ENCODE data around the gene VTI1A.

The VTI1A gene

GRCh38 chr10:112639298-112639697, 192.3 kb downstream of the VTI1A start:
- DNase-seq (ENCODE audit: low read depth) = peak; percentile 72

- DNase-seq (ENCODE audit: low read depth) = no peak
Measured at GRCh38 chr10:112640638-112641037, 193.6 kb downstream of the VTI1A start.

DNA sequence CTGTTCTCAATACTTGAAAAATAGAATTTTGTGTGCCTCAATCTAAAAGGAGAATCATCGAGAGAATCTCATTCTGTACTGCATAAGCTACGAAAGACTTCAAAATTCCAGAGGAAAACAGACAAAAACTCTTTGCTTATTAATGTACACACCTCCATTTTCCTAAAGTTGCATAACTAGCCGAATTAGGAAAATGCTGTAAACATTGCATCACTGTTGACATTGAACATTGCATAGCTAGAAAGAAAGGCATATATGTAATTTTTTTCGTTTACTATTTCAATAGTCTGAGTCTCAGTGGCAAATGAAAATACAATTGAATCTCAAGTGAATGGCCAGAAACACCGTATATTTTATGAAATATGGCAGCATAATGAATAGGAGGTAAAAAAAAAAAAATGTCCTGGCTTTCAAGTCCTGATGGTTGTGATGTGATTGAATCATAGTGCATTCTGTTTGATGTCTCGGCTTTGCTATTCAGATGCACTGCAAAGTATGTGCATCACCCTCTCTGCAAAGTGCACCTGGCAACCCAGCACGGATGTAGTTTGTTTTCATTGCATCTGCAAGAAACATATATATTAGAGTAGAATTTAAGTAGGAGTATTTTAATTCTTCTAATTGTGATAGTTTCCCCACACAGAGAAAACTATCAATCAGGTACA, 196.7 kb downstream of the VTI1A start:
- DNase-seq (ENCODE audit: low read depth) = no peak

- DNase-seq (ENCODE audit: low read depth) = no peak
Measured at GRCh38 chr10:112644265-112644645, 197.2 kb downstream of the VTI1A start.

DNA sequence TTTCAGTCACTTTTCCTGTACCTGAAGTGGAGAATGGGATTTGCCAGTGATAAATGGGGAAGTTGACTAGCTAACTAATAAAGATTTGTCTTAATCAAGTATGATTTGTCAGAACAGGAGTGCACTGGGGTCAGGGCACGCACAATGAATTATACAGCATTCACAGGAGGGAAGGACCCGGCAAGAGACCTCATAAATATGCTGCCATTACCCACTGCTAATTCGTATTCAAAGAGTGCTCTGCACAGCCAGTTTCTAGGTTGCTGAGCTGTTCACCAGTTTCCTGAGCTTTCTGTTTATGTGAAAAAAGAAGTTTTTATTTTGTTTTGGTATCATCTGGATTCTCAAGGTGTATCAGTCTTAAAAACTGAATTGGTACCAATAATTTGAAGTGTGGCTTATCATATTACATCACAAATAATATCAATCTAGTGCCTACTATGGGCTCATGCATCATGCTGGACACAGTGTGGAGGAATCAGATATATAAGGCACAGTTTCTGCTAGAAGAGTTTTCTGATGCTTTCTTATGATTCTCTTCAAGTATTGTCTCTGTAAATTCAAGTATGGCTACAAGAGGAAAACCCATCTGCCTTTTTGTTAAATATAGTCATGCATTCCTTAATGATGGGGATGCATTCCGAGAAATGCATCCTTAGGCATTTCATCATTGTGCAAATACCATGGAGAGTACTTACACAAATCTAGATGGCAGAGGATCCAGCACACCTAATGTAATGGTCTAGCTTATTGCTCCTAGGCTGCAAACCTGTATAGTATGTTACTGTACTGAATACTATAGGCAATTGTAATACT, 202.2 kb downstream of the VTI1A start:
- peak; percentile 64 for DNase-seq (ENCODE audit: low read depth)

GRCh38 chr10:112649822-112650152, 202.8 kb downstream of the VTI1A start:
- DNase-seq (ENCODE audit: low read depth) = no peak

DNA sequence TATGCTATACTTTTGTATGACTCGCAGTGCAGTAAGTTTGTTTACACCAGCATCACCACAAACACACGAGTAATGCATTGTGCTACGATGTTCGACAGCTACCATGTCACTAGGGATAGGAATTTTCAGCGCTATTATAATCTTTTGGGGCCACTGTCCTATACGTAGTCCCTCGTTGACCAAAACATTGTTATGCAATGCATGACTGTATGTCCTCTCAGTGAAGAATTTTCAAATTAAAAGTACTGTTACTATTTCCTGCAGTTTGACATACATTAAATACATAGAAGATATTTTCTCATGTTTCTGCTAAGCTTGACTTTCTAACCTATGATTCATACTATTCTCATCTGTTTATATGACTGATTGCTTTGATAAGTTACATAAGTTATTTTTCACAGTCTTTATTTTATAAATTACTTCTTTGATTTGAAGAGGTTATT, 203.6 kb downstream of the VTI1A start:
- DNase-seq (ENCODE audit: low read depth) = peak; percentile 82

DNA sequence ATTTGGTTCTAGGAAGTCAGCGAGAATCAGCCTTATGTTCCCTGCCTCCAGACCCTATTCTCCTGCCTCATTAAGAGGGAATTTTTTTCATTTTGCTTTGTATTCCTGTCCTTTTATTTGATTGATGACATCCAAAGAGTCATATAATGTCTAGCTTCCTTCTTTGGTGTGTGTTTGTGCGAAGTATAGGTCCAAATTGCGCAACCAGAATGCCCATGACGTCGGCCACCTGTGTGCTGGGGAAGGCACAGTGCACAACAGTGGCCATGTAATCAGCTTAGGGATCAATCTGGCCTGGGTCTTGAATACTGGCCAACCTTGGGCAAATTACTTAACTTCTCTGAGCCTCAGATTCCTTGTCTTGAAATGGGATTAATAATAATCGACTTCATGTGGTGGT, 206.2 kb downstream of the VTI1A start:
- no peak for DNase-seq (ENCODE audit: low read depth)

GRCh38 chr10:112653851-112654250, 206.8 kb downstream of the VTI1A start:
- DNase-seq (ENCODE audit: low read depth) = no peak

DNA sequence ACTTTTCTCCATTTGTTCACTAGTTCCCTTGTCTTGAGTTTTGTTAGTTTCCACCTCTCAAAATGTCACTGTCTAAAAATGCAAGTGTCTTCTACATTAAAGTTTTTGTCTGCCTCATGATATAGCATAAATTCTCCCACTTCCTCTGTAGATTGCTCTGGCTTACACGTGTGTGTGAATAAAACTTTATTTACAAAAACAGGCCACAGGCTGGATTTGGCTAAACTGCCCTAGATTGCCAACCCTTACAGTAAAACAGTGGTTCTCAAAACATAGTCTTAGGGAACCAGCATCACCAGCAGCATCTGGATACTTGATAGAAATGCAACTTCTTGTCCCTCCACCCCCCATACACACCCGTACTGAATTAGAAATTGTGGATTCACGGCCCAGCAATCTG, 207.8 kb downstream of the VTI1A start:
- DNase-seq (ENCODE audit: low read depth) = no peak

GRCh38 chr10:112655722-112656121, 208.7 kb downstream of the VTI1A start:
- DNase-seq (ENCODE audit: low read depth) = no peak

GRCh38 chr10:112658465-112658864, 211.4 kb downstream of the VTI1A start:
- DNase-seq (ENCODE audit: low read depth) = no peak

DNA sequence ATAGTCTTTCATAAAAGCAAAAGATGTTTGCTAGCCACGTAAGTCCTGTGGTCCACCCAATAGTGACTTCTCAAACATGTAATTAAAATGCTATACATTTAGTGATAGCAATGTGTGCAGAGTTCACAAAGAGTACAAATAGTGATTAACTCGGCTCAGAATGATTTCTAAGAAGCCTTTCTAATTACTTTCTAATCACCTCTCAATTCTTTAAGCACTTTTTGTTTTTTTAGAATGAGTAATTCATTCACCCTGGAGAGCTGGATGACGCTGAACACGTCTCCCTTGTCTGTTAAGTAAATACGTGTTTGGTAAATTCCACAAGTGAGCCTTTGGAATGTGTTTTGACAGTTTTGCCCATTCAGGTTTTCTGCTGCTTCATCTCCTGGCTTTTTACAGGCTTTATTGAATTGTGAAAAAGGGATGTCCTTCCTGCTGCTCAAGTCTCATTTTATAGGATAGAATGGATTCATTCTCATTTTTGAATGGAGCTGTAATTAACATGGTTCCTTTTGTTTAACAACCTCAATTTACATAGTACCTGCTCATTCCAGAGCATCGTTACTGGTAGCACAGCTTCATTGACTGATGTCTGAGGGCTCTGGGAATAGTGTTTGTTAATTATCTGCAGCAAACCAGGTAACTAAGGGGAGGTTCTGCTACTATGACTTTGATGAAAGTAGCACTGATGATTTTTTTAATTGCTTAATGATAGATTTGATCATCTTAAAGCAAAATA, 212.1 kb downstream of the VTI1A start:
- DNase-seq (ENCODE audit: low read depth) = peak; percentile 47

DNA sequence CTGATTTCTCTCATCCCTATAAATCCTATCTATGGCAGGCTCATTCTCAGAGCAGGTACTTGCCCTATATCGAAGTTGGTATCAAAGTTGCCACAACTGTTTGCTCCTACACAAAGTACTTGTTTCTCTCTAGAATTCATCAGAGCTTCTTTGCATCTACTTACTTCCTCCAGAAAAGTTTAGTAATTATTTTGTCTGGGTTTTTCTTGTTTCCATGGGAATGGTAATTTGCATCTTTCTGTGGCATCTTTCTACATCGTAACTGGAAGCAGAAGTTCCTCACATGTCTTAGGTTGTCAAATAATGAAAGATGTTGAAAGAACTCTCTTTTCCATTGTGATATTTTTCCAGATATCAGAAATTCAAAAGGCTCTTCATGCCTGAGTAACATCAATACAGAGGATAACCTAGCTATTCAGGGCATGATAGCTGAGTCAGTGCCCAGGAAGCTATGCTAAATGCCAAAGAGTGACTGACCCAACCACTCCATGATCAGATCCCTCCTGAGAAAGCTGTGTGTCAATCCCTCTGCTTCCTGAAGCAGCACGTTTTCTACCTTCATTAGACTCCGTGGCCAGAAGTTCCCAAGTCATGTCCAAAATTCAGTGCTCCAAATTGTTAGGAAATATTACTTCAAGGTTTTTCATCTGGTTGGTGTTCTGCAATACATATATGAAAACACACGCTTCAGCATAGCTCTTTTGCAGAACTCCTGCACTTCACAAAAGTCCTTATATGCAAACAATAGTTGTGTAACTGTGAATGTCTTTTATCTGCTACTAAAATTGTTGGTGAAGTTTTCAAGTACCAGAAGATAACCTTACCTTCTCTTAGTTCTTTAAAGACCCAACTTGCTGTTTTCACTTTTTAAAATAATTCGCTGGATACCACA, 216.5 kb downstream of the VTI1A start:
- peak; percentile 90 for DNase-seq (ENCODE audit: low read depth)

DNA sequence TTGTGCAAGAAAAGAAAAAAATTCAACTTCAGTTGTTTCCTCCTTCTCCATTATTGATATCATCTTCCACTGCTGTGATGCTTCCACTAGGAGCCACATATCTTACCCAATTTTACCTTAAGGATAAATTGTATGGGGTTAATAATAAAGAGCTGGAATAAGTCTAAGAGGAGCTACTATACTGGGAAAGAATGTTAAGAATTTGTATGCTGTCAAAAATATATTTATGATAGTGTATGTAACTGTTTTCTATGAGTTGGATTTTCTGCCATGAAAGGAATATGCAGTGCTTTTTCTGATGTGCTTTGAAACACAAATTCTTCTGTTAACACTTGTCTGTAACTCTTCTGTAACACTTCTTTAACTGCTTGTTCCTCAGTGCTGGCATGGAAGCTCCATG, 219.1 kb downstream of the VTI1A start:
- DNase-seq (ENCODE audit: low read depth) = peak; percentile 6

DNA sequence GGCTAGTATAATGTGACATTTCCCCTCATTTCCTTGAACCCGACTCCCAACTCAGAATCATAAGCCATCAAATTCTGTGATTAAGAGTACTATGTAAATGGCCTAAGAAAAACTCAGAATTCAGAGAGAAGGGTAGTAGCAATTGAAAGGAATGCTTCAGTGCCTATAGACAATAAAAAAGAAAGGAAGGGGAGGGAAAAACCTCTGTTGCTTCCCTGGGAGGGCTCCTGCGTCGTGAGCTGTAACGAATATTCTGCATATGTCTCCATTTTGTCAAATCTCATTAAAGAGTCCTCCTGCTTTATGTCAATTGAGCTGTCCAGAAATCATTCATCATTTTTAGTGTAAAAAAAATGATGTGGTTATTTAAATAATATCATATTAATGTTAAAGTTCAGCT, 223.0 kb downstream of the VTI1A start:
- DNase-seq (ENCODE audit: low read depth) = no peak

DNA sequence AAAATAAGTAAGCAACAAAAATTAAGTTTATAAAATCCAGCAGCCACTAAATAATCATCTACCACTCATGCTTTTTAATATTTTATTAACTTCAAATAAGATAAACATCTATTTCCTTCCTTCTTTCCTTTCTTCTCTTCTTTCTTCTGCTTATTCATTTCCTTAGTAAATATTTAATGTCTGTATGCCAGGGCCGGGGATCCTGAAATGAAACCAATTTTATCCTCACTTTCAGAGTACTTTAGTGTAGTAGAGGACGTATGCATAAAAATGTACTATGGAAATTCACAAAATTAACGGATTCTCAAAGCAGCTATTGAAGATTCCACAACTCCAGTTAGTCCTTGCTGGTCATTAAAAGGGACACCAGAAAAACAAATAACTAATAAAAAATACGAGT, 224.7 kb downstream of the VTI1A start:
- no peak for DNase-seq (ENCODE audit: low read depth)

- DNase-seq (ENCODE audit: low read depth) = no peak
Measured at GRCh38 chr10:112672706-112673105, 225.7 kb downstream of the VTI1A start.

- DNase-seq (ENCODE audit: low read depth) = no peak
Measured at GRCh38 chr10:112675560-112676083, 228.6 kb downstream of the VTI1A start.

- no peak for DNase-seq (ENCODE audit: low read depth)
Measured at GRCh38 chr10:112677689-112678088, 230.7 kb downstream of the VTI1A start.

GRCh38 chr10:112678581-112678980, 231.6 kb downstream of the VTI1A start:
- no peak for DNase-seq (ENCODE audit: low read depth)

GRCh38 chr10:112678987-112679386, 232.0 kb downstream of the VTI1A start:
- DNase-seq (ENCODE audit: low read depth) = no peak
